Posterior vena cava (tissue), 2 donors: ENCODE results near the gene PNMA8C. TPM values are rescaled to one million over a fixed set of nuclear protein-coding genes. Genes with fewer than 3 reads are reported as not detected.
A peak's percentile ranks its signal among the peaks of the same experiment; 100 is the strongest.

Source experiments
- DNase-seq: peaks from one replicate; pipeline ENCODE4 v3.0.0-alpha.2; 2020; ENCODE audit warnings: low spot score
- intact Hi-C, 2 donors: fragments of 100-400 bp; cut with DNase I; formaldehyde crosslinking; loops; one replicate each; pipeline versions ENCODE4 v1.14.1 to v1.14.2; 2022 to 2023
- long read RNA-seq, 2 donors: library from polyadenylated mRNA; unstranded; transcript quantifications; one replicate each; pipeline ENCODE4 v2.0.0, GENCODE V29; 2020 to 2021
- total RNA-seq, 2 donors: library from RNA; stranded (reverse); fragmentation: NEBNext Ultra II Directional; extraction: Animal tissue kit (Norgen Biotek cat#: 25700); gene quantifications; one replicate each; pipeline ENCODE4 v1.2.1, GENCODE V29; 2021
- donor health status: DM: yes; HTN: yes; CAD: no.
- donor health status: DM: yes; HTN: yes; CAD: no.

Gene PNMA8C
- total RNA-seq: 1 to 10 TPM in 1 of 2 donors, under 1 TPM in 1; 0.37 to 1.2 TPM
- long read RNA-seq, donor 1: 0 reads
- long read RNA-seq, donor 2, full-length matches to known transcripts: 3 of 3 reads
- long read RNA-seq, donor 2, partial matches to known transcripts: 0 of 3 reads
- long read RNA-seq, donor 2, other reads (novel, unspliced or antisense): 0 of 3 reads

- intact Hi-C loops: loop anchor here in 1 of 2 donors (2.0 kb wide), 1 partner anchor 14 kb away; no protein-coding TSS in a partner anchor
These were observed at the start of gene PNMA8C for GRCh38 chr19:46428239-46429135. Gene PNMA8C (minus strand): TSS chr19:46428936. CDS start chr19:46428359, 577 bp downstream.

GRCh38 chr19:46475986-46476385 is 47.2 kb upstream of the PNMA8C start:
- no peak for DNase-seq
- intact Hi-C loops: no loop called here

More at GRCh38 chr19:46428239-46429135, at the start of gene PNMA8C:
- peak; percentile 92 for DNase-seq

GRCh38 chr19:46474211-46474610 is 45.5 kb upstream of the PNMA8C start:
- DNase-seq: no peak
- intact Hi-C loops: no loop called here

- intact Hi-C loops: no loop called here
- no peak for DNase-seq
These were observed 43.9 kb upstream of the PNMA8C start for GRCh38 chr19:46472592-46472991.

GRCh38 chr19:46471811-46472543 is 43.2 kb upstream of the PNMA8C start:
- intact Hi-C loops: no loop called here
- no peak for DNase-seq

- intact Hi-C loops: no loop called here
- peak; percentile 94 for DNase-seq
These were observed 42.5 kb upstream of the PNMA8C start, which contains the start of gene PNMA8A for GRCh38 chr19:46471116-46471733. Gene PNMA8A (minus strand): TSS chr19:46471563. CDS start chr19:46471035, 528 bp downstream.

- DNase-seq: no peak
- intact Hi-C loops: no loop called here
These were observed 41.6 kb upstream of the PNMA8C start for GRCh38 chr19:46470376-46470775.

- DNase-seq: no peak
These were observed 40.9 kb upstream of the PNMA8C start for GRCh38 chr19:46469541-46470185.

GRCh38 chr19:46466536-46467196 is 37.9 kb upstream of the PNMA8C start:
- intact Hi-C loops: no loop called here
- no peak for DNase-seq

More at GRCh38 chr19:46469541-46470185, 40.9 kb upstream of the PNMA8C start:
- intact Hi-C loops: no loop called here

GRCh38 chr19:46463516-46463915 is 34.8 kb upstream of the PNMA8C start:
- no peak for DNase-seq

GRCh38 chr19:46461537-46461936 is 32.8 kb upstream of the PNMA8C start:
- intact Hi-C loops: no loop called here
- DNase-seq: no peak

More at GRCh38 chr19:46463516-46463915, 34.8 kb upstream of the PNMA8C start:
- intact Hi-C loops: no loop called here

- intact Hi-C loops: no loop called here
- DNase-seq: no peak
These were observed 32.2 kb upstream of the PNMA8C start for GRCh38 chr19:46460981-46461380.

- DNase-seq: no peak
- intact Hi-C loops: no loop called here
These were observed 31.3 kb upstream of the PNMA8C start for GRCh38 chr19:46460055-46460454.

GRCh38 chr19:46456930-46457329 is 28.2 kb upstream of the PNMA8C start:
- intact Hi-C loops: no loop called here
- no peak for DNase-seq

GRCh38 chr19:46454244-46454643 is 25.5 kb upstream of the PNMA8C start:
- intact Hi-C loops: no loop called here
- no peak for DNase-seq

- DNase-seq: no peak
- intact Hi-C loops: no loop called here
These were observed 24.9 kb upstream of the PNMA8C start for GRCh38 chr19:46453661-46454060.

- intact Hi-C loops: no loop called here
- DNase-seq: no peak
These were observed 23.4 kb upstream of the PNMA8C start for GRCh38 chr19:46452186-46452585.

- DNase-seq: no peak
- intact Hi-C loops: no loop called here
These were observed 22.6 kb upstream of the PNMA8C start for GRCh38 chr19:46451352-46451751.
